ENCODE measurements around the gene KCNC3. TPM values are rescaled to one million over a fixed set of nuclear protein-coding genes. Genes with fewer than 3 reads are reported as not detected.
A peak's percentile ranks its signal among the peaks of the same experiment; 100 is the strongest.

KCNC3 gene
- total and polyA plus RNA-seq, 10 of the 15 experiments (the other 5 are each of a cell fraction or from before 2014, with no cell fraction given) = 0.08 to 3.8 (median 0.44) TPM; not detected in 2

GRCh38 chr19:50315773-50316448 is 13.3 kb downstream of the KCNC3 start (continued):
- no peak for TF ChIP-seq IRF3 (IDR thresholded peaks at IDR 0.05)
- TF ChIP-seq TCF3 (IDR thresholded peaks at IDR 0.05; ENCODE audit: borderline replicate concordance, insufficient read depth, low read depth, low read length) = no peak
- TF ChIP-seq NFXL1 (IDR thresholded peaks at IDR 0.05; ENCODE audit: borderline replicate concordance) = peak; percentile 99
- TF ChIP-seq, protein P1, sequence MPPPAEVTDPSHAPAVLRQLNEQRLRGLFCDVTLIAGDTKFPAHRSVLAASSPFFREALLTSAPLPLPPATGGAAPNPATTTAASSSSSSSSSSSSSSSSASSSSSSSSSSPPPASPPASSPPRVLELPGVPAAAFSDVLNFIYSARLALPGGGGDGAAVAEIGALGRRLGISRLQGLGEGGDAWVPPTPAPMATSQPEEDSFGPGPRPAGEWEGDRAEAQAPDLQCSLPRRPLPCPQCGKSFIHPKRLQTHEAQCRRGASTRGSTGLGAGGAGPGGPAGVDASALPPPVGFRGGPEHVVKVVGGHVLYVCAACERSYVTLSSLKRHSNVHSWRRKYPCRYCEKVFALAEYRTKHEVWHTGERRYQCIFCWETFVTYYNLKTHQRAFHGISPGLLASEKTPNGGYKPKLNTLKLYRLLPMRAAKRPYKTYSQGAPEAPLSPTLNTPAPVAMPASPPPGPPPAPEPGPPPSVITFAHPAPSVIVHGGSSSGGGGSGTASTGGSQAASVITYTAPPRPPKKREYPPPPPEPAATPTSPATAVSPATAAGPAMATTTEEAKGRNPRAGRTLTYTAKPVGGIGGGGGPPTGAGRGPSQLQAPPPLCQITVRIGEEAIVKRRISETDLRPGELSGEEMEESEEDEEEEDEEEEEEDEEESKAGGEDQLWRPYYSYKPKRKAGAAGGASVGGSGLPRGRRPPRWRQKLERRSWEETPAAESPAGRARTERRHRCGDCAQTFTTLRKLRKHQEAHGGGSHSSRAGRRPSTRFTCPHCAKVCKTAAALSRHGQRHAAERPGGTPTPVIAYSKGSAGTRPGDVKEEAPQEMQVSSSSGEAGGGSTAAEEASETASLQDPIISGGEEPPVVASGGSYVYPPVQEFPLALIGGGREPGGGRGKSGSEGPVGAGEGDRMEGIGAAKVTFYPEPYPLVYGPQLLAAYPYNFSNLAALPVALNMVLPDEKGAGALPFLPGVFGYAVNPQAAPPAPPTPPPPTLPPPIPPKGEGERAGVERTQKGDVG (CRISPR knock-in tag; IDR thresholded peaks at IDR 0.05) = no peak
- TF ChIP-seq NR2C2 (IDR thresholded peaks at IDR 0.05; ENCODE audit: borderline replicate concordance, control insufficient read depth, insufficient read length, low read depth) = no peak
- no peak for TF ChIP-seq CBFB (IDR thresholded peaks at IDR 0.05; ENCODE audit: low read depth)
- TF ChIP-seq SPI1 (IDR thresholded peaks at IDR 0.05; ENCODE audit: borderline replicate concordance, insufficient read depth, low read depth, low read length) = peak; percentile 11; the same call in 1 of the 2 replicates
- TF ChIP-seq BCL11A (IDR thresholded peaks at IDR 0.05; ENCODE audit: low read depth, low read length) = no peak; the same call in 1 of the 2 replicates
- TF ChIP-seq BRCA1 (IDR thresholded peaks at IDR 0.05; ENCODE audit: low read depth, low read length) = peak; percentile 52; the same call in 1 of the 2 replicates
- TF ChIP-seq, protein P2, sequence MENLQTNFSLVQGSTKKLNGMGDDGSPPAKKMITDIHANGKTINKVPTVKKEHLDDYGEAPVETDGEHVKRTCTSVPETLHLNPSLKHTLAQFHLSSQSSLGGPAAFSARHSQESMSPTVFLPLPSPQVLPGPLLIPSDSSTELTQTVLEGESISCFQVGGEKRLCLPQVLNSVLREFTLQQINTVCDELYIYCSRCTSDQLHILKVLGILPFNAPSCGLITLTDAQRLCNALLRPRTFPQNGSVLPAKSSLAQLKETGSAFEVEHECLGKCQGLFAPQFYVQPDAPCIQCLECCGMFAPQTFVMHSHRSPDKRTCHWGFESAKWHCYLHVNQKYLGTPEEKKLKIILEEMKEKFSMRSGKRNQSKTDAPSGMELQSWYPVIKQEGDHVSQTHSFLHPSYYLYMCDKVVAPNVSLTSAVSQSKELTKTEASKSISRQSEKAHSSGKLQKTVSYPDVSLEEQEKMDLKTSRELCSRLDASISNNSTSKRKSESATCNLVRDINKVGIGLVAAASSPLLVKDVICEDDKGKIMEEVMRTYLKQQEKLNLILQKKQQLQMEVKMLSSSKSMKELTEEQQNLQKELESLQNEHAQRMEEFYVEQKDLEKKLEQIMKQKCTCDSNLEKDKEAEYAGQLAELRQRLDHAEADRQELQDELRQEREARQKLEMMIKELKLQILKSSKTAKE (IDR thresholded peaks at IDR 0.05; ENCODE audit: low read depth, poor library complexity, severe bottlenecking) = no peak
- TF ChIP-seq, protein P3, sequence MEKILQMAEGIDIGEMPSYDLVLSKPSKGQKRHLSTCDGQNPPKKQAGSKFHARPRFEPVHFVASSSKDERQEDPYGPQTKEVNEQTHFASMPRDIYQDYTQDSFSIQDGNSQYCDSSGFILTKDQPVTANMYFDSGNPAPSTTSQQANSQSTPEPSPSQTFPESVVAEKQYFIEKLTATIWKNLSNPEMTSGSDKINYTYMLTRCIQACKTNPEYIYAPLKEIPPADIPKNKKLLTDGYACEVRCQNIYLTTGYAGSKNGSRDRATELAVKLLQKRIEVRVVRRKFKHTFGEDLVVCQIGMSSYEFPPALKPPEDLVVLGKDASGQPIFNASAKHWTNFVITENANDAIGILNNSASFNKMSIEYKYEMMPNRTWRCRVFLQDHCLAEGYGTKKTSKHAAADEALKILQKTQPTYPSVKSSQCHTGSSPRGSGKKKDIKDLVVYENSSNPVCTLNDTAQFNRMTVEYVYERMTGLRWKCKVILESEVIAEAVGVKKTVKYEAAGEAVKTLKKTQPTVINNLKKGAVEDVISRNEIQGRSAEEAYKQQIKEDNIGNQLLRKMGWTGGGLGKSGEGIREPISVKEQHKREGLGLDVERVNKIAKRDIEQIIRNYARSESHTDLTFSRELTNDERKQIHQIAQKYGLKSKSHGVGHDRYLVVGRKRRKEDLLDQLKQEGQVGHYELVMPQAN (conservative IDR thresholded peaks at IDR 0.05) = no peak
- no peak for TF ChIP-seq CHD4 (IDR thresholded peaks at IDR 0.05)
- TF ChIP-seq CEBPZ (IDR thresholded peaks at IDR 0.05; ENCODE audit: low read depth, low read length) = no peak
- TF ChIP-seq SP1 (IDR thresholded peaks at IDR 0.05; ENCODE audit: low read depth, low read length) = no peak
- no peak for TF ChIP-seq MEF2A (IDR thresholded peaks at IDR 0.05; ENCODE audit: insufficient read depth, low read depth, low read length)
- no peak for TF ChIP-seq ATF3 (IDR thresholded peaks at IDR 0.05; ENCODE audit: borderline replicate concordance, extremely low read depth, low read depth, low read length)
